IMR-90 (cell line): ENCODE results near the gene PHB1. TPM values are rescaled to one million over a fixed set of nuclear protein-coding genes. Genes with fewer than 3 reads are reported as not detected.

Source experiments
- ATAC-seq: fragments of 200-7000 bp; cut with Tn5 transposase; 2 replicates; pipeline ENCODE4 v1.9.1; 2020; ENCODE audit warnings: low read depth, mild to moderate bottlenecking, moderate library complexity
- BruUV-seq: library from RNA; stranded (reverse); fragments of 400-500 nt; replicated peaks from 2 replicates; lab custom pipeline; 2021; lab: Mats Ljungman, UMichigan
- CTCF ChIA-PET: fragments of 300-600 bp; formaldehyde crosslinking; extraction: SDS; loops from one replicate; lab custom pipeline; 2021; ENCODE audit warnings: antibody characterized with exemption; lab: Yijun Ruan, JAX
- POLR2A ChIA-PET: fragments of 300-600 bp; sonication (Branson Sonifier 250); formaldehyde crosslinking; loops from one replicate; lab custom pipeline; 2022; ENCODE audit warnings: antibody characterized with exemption; ENCODE audit not compliant: unreplicated experiment; lab: Charles Lee
- DNase-seq: peaks from one replicate; pipeline ENCODE4 v3.0.0; 2013
- H2AFZ ChIP-seq: replicated peaks from 2 replicates; pipeline ENCODE3; 2013; ENCODE audit warnings: low read length, mild to moderate bottlenecking; ENCODE audit not compliant: poor library complexity
- H2AK5ac ChIP-seq: 2 replicates; pipeline ENCODE4 v1.6.1; 2013; ENCODE audit warnings: low read depth, low read length, inconsistent platforms
- H2AK9ac ChIP-seq: replicated peaks from 2 replicates; pipeline ENCODE3; 2013; ENCODE audit warnings: mild to moderate bottlenecking, low read depth, low read length, moderate library complexity; ENCODE audit not compliant: poor library complexity
- H2BK120ac ChIP-seq: 2 replicates; pipeline ENCODE4 v1.6.1; 2013; ENCODE audit warnings: low read depth, low read length, inconsistent platforms
- H2BK15ac ChIP-seq: 3 replicates; pipeline ENCODE4 v1.6.1; 2013; ENCODE audit warnings: low read depth, low read length, inconsistent platforms
- H2BK20ac ChIP-seq: 2 replicates; pipeline ENCODE4 v1.6.1; 2013; ENCODE audit warnings: low read depth, mild to moderate bottlenecking, inconsistent platforms, low read length, moderate library complexity
- H2BK5ac ChIP-seq: 2 replicates; pipeline ENCODE4 v1.6.1; 2013; ENCODE audit warnings: mild to moderate bottlenecking, low read depth, low read length, inconsistent platforms; ENCODE audit not compliant: poor library complexity, severe bottlenecking
- H3K14ac ChIP-seq: replicated peaks from 2 replicates; pipeline ENCODE4 v1.6.1; 2013; ENCODE audit warnings: low read depth, low read length, inconsistent platforms
- H3K18ac ChIP-seq: 2 replicates; pipeline ENCODE4 v1.6.1; 2013; ENCODE audit warnings: low read depth, low read length, control low read depth
- H3K23ac ChIP-seq: 2 replicates; pipeline ENCODE4 v1.6.1; 2013; ENCODE audit warnings: low read depth, low read length, inconsistent platforms
- H3K27ac ChIP-seq: 2 replicates; pipeline ENCODE4 v1.5.1; 2013; ENCODE audit warnings: mild to moderate bottlenecking, control low read depth, low read length; ENCODE audit not compliant: insufficient read depth
- H3K27me3 ChIP-seq: 2 replicates; pipeline ENCODE4 v1.6.1; 2013; ENCODE audit warnings: low read length; ENCODE audit not compliant: control insufficient read depth, insufficient read depth
- H3K36me3 ChIP-seq: 2 replicates; pipeline ENCODE4 v1.6.1; 2013; ENCODE audit warnings: low read length, mixed read lengths; ENCODE audit not compliant: control insufficient read depth, insufficient read depth
- H3K4ac ChIP-seq: 2 replicates; pipeline ENCODE4 v1.6.1; 2013; ENCODE audit warnings: low read depth, low read length, inconsistent platforms
- H3K4me1 ChIP-seq: 2 replicates; pipeline ENCODE4 v1.6.1; 2013; ENCODE audit warnings: low read length, mixed read lengths; ENCODE audit not compliant: control insufficient read depth, insufficient read depth
- H3K4me2 ChIP-seq: 2 replicates; pipeline ENCODE4 v1.6.1; 2013; ENCODE audit warnings: low read depth, mild to moderate bottlenecking, control low read depth, low read length, moderate library complexity
- H3K4me3 ChIP-seq: 2 replicates; pipeline ENCODE4 v1.5.1; 2013; ENCODE audit warnings: low read depth, mild to moderate bottlenecking, control low read depth, low read length, moderate library complexity; ENCODE audit not compliant: insufficient read depth
- H3K56ac ChIP-seq: 2 replicates; pipeline ENCODE4 v1.6.1; 2013; ENCODE audit warnings: low read length, inconsistent platforms; ENCODE audit not compliant: insufficient read depth; ENCODE audit errors: extremely low read depth
- H3K79me1 ChIP-seq, 2 experiments: 2 replicates each; pipeline ENCODE4 v1.6.1; 2013; ENCODE audit warnings: low read length in 2 of 2, inconsistent platforms in 1 of 2, low read depth in 1 of 2
- H3K9ac ChIP-seq: 2 replicates; pipeline ENCODE4 v1.6.1; 2013; ENCODE audit warnings: low read depth, low read length, control low read depth
- H3K9me1 ChIP-seq: 2 replicates; pipeline ENCODE4 v1.6.1; 2013; ENCODE audit warnings: low read length, inconsistent platforms; ENCODE audit not compliant: insufficient read depth
- H3K9me3 ChIP-seq: 2 replicates; pipeline ENCODE4 v1.6.1; 2013; ENCODE audit warnings: low read length; ENCODE audit not compliant: control insufficient read depth, insufficient read depth
- H4K20me1 ChIP-seq: 2 replicates; pipeline ENCODE4 v1.6.1; 2013; ENCODE audit warnings: low read length, inconsistent platforms; ENCODE audit not compliant: insufficient read depth
- H4K5ac ChIP-seq: 2 replicates; pipeline ENCODE4 v1.6.1; 2013; ENCODE audit warnings: mild to moderate bottlenecking, low read depth, low read length, control low read depth
- H4K8ac ChIP-seq, 2 experiments: 2 replicates each; pipeline ENCODE4 v1.6.1; 2013; ENCODE audit warnings: low read depth in 2 of 2, low read length in 2 of 2, control low read depth in 1 of 2, inconsistent platforms in 1 of 2
- H4K91ac ChIP-seq: 2 replicates; pipeline ENCODE4 v1.6.1; 2013; ENCODE audit warnings: low read depth, low read length, inconsistent platforms; ENCODE audit not compliant: insufficient read depth
- MAZ ChIP-seq: IDR thresholded peaks from 2 replicates; pipeline ENCODE4 v1.6.1; 2012; ENCODE audit warnings: low read depth, mild to moderate bottlenecking, low read length, improper control_type of control experiment, moderate library complexity, borderline replicate concordance
- SMC3 ChIP-seq: fragments of 150-350 bp; IDR thresholded peaks from 2 replicates; pipeline ENCODE4 v1.6.1; 2016; ENCODE audit warnings: low read depth, mild to moderate bottlenecking, antibody characterized with exemption, low read length, moderate library complexity
- WGBS, 2 experiments: methylation state at CpG; one replicate each; pipeline versions ENCODE4 v1.1.5 to v1.1.7; 2013; ENCODE audit warnings: missing lambda C conversion rate in 2 of 2; ENCODE audit not compliant: insufficient read length in 1 of 2; ENCODE audit errors: extremely low coverage in 2 of 2; 5-methylcytosine and 5-hydroxymethylcytosine counted together
- dilution Hi-C: fragments of 300-500 bp; cut with HindIII; formaldehyde crosslinking; loops from one replicate; pipeline ENCODE4 v1.14.3; 2018; ENCODE audit warnings: low sequenced_read_pairs; ENCODE audit not compliant: unreplicated experiment
- in situ Hi-C: fragments of 300-500 bp; cut with MboI; formaldehyde crosslinking; loops from 3 replicates; pipeline ENCODE4 v1.14.3; 2019; ENCODE audit warnings: low sequenced_read_pairs, inconsistent platforms, mixed read lengths
- intact Hi-C: fragments of 100-400 bp; cut with micrococcal nuclease; formaldehyde crosslinking; loops from 2 replicates; pipeline ENCODE4 v1.10.0; 2022
- polyA plus RNA-seq, 3 experiments: library from polyadenylated mRNA; depleted of rRNA; stranded (reverse); fragments of >200 nt; gene quantifications; 2 replicates each; pipeline ENCODE4 v1.2.3, GENCODE V29; 2012; ENCODE audit warnings: low replicate concordance in 1 of 3
- total RNA-seq: library from RNA; depleted of rRNA; stranded (reverse); fragments of >200 nt; gene quantifications from 2 replicates; pipeline ENCODE4 v1.2.3, GENCODE V29; 2012

PHB1 gene
- total and polyA plus RNA-seq, 2 of the 4 experiments (the other 2 are of a cell fraction), result 283 to 294 TPM

DNA sequence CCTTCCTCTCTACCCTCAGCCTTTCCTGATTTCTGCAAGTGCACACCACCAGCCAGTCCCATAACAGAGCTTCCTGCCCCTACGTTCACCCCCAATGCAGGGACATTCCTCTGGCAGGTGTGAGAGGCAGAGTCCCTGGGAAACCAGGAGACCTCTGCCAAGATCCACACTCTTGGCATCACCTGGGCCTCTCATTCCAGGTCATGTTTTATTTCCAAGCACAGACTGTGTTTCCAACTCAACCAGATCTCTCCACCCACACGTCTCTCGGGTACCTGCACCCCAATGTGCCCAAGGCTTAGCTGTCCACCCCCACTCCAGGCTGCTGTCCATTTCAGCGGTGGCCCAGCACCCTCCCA is 21.0 kb upstream of the PHB1 start:
- no peaks in the 10 kb centered on the region for H3K9me3 ChIP-seq
- no peak overlapping the region for H3K9ac ChIP-seq
- ChIA-PET CTCF (interaction anchor here (0.6 to 3.0 kb wide), 2 partner anchors 91 to 120 kb away, joined by 3 to 23 read pairs; no protein-coding TSS in a partner anchor), POLR2A (no interaction called here)
- H2AK9ac ChIP-seq, result no peak overlapping the region
- intact Hi-C loops (loop anchor here (1.0 kb wide), 2 partner anchors 113 to 121 kb away; no protein-coding TSS in a partner anchor), dilution Hi-C loops (no loop called here), in situ Hi-C loops (loop anchor here (5.0 kb wide), 1 partner anchor 117 kb away; no protein-coding TSS in a partner anchor)
- H4K91ac ChIP-seq, result no peak overlapping the region
- H3K56ac ChIP-seq, result no peak overlapping the region
- no peak overlapping the region for H3K23ac ChIP-seq
- no peaks in the 10 kb centered on the region for H4K20me1 ChIP-seq
- 33% methylated on average over 2 of the region's 4 CpGs; no CpG with 5 or more reads in 1 of the 2 experiments for WGBS, 2 experiments
- H3K9me1 ChIP-seq, result 0 out of 2 replicates have a peak, but pooled peaks cover 2% of the 10 kb centered on the region
- TF ChIP-seq SMC3, result no peak
- no peak for TF ChIP-seq MAZ
- H3K4me3 ChIP-seq, result no peak overlapping the region
- H3K36me3 ChIP-seq, result no peaks in the 10 kb centered on the region
- no peak overlapping the region for H2BK15ac ChIP-seq
- no peak overlapping the region for H3K4me2 ChIP-seq
- no peak for ATAC-seq
- H4K8ac ChIP-seq, result no peak overlapping the region
- no peak overlapping the region for H3K14ac ChIP-seq
- H3K4ac ChIP-seq, result no peak overlapping the region
- no peak for DNase-seq
- no peak overlapping the region for H3K18ac ChIP-seq
- H2BK5ac ChIP-seq, result no peak overlapping the region
- peaks cover 3% of the 10 kb centered on the region; the same call in 1 of the 2 replicates for H3K4me1 ChIP-seq
- no peaks in the 10 kb centered on the region for H3K79me1 ChIP-seq
- H2BK120ac ChIP-seq, result no peak overlapping the region
- no peak overlapping the region for H2AFZ ChIP-seq
- BruUV-seq, result no TSS peak
- no peak overlapping the region for H3K27ac ChIP-seq
- no peak overlapping the region for H2AK5ac ChIP-seq
- peaks cover 49% of the 10 kb centered on the region for H3K27me3 ChIP-seq
- H2BK20ac ChIP-seq, result no peak overlapping the region
- H4K5ac ChIP-seq, result no peak overlapping the region
